Measurements from ENCODE around the gene MORC3. TPM values are rescaled to one million over a fixed set of nuclear protein-coding genes. Genes with fewer than 3 reads are reported as not detected.
"Not testable (repeated sequence)": the region's sequence is repeated elsewhere in the genome, so short reads cannot be mapped to it uniquely, and the experiment has no call there.

MORC3 gene, protein sequence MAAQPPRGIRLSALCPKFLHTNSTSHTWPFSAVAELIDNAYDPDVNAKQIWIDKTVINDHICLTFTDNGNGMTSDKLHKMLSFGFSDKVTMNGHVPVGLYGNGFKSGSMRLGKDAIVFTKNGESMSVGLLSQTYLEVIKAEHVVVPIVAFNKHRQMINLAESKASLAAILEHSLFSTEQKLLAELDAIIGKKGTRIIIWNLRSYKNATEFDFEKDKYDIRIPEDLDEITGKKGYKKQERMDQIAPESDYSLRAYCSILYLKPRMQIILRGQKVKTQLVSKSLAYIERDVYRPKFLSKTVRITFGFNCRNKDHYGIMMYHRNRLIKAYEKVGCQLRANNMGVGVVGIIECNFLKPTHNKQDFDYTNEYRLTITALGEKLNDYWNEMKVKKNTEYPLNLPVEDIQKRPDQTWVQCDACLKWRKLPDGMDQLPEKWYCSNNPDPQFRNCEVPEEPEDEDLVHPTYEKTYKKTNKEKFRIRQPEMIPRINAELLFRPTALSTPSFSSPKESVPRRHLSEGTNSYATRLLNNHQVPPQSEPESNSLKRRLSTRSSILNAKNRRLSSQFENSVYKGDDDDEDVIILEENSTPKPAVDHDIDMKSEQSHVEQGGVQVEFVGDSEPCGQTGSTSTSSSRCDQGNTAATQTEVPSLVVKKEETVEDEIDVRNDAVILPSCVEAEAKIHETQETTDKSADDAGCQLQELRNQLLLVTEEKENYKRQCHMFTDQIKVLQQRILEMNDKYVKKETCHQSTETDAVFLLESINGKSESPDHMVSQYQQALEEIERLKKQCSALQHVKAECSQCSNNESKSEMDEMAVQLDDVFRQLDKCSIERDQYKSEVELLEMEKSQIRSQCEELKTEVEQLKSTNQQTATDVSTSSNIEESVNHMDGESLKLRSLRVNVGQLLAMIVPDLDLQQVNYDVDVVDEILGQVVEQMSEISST
- total RNA-seq, result 104 and 113 TPM in 2 replicates
- total RNA-seq (2013), result 122 TPM
- 44.9 and 68.8 TPM in 2 replicates for polyA plus RNA-seq
- polyA minus RNA-seq, result 31.8 and 47.9 TPM in 2 replicates

DNA sequence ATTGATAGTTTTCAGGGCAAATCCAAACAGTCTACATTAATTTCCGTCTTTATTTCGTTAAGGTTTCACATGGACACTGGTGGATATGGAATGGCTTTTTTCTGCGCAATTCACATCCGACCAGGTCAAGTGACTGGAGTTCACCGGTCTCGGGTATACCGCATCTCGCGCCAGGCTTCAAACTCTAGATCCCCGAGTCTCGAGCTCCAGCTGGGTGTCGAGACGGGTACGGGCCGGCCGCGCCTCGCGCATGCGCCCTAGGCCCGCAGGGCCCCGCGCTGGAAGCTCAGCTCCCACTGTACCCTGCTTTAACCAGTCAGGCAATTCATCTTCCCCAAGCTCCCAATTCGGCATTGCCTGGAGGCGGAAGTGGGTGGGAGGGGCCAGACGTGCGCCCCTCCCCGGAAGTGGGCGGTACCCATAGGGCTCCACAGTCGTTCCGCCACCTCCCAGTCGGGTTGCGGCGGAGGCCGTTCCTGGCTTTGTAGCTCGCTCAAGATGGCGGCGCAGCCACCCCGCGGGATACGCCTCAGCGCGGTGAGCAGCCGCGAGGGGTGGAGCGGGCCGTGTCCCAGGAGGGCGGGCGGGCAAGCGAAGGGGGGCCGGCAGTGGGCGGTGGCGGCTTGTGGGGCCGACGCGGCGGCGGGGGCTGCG lies at the start of gene MORC3:
MORC3 (plus strand) TSS at position 431 of the 654 bp plus-strand sequence; CDS start at position 499, 68 bp downstream.
- Mint-ChIP-seq H3K9me3 (ENCODE audit: insufficient read depth) (peaks cover 2% of the 10 kb centered on the region), H3K4me1 (peaks cover 54% of the 10 kb centered on the region), H3K27ac (peak within 1 kb of the TSS; percentile 98), H3K4me3 (peak within 1 kb of the TSS; percentile 97), H3K27me3 (no peaks in the 10 kb centered on the region)
- POLR2A ChIA-PET, result interaction anchor here (0.7 to 5.0 kb wide), 17 partner anchors 8 to 259 kb away, joined by 3 to 123 read pairs (median 8); partner anchors contain the start of gene SETD4
- DNase-seq, result peak; percentile 99
- Histone ChIP-seq H3K36me3 (replicated peaks in 1 of 2; ENCODE audit: control extremely low read depth in 1 of 2, control insufficient read depth in 1 of 2, extremely low read depth in 1 of 2, insufficient read depth in 2 of 2, low read length in 1 of 2) (peaks cover 0 to 13% of the 10 kb centered on the region in 2 experiments), H3K27ac (ENCODE audit: low read length in 2 of 2) (peak within 1 kb of the TSS; percentile 86 to 92), H3K4me2 (replicated peaks; ENCODE audit: low read depth, low read length, poor library complexity, severe bottlenecking) (peak within 1 kb of the TSS; percentile 86), H3K27me3 (replicated peaks in 1 of 4; ENCODE audit: control extremely low read depth in 1 of 4, control insufficient read depth in 3 of 4, insufficient read depth in 4 of 4, low read length in 3 of 4) (no peaks in the 10 kb centered on the region), H3K4me3 (ENCODE audit: control extremely low read depth in 1 of 5, extremely low read depth in 1 of 5, insufficient read depth in 1 of 5, low read depth in 2 of 5, low read length in 4 of 5) (peak within 1 kb of the TSS; percentile 69 to 98 (median 94)), H2AFZ (ENCODE audit: insufficient read depth, low read depth, low read length, poor library complexity, severe bottlenecking) (peak within 1 kb of the TSS; percentile 73), H3K9me3 (ENCODE audit: control extremely low read depth in 1 of 3, control insufficient read depth in 2 of 3, insufficient read depth in 1 of 3, low read length in 2 of 3) (peaks cover 0 to 12% (median 0%) of the 10 kb centered on the region in 3 donors), H3K4me1 (ENCODE audit: control insufficient read depth in 2 of 2, insufficient read depth in 2 of 2, low read length in 2 of 2) (peaks cover 30 to 39% of the 10 kb centered on the region in 2 donors), H3K9ac (ENCODE audit: low read length) (peak within 1 kb of the TSS; percentile 92), H4K20me1 (ENCODE audit: control insufficient read depth, insufficient read depth, low read length, poor library complexity, severe bottlenecking) (peaks cover 5% of the 10 kb centered on the region), H3K79me2 (ENCODE audit: control insufficient read depth, insufficient read depth, low read length) (peaks cover 46% of the 10 kb centered on the region)
- TF ChIP-seq EZH2 (IDR thresholded peaks at IDR 0.05; ENCODE audit: borderline replicate concordance, insufficient read depth, low read depth, low read length, poor library complexity, severe bottlenecking), result no peak
- TF ChIP-seq, protein P1, sequence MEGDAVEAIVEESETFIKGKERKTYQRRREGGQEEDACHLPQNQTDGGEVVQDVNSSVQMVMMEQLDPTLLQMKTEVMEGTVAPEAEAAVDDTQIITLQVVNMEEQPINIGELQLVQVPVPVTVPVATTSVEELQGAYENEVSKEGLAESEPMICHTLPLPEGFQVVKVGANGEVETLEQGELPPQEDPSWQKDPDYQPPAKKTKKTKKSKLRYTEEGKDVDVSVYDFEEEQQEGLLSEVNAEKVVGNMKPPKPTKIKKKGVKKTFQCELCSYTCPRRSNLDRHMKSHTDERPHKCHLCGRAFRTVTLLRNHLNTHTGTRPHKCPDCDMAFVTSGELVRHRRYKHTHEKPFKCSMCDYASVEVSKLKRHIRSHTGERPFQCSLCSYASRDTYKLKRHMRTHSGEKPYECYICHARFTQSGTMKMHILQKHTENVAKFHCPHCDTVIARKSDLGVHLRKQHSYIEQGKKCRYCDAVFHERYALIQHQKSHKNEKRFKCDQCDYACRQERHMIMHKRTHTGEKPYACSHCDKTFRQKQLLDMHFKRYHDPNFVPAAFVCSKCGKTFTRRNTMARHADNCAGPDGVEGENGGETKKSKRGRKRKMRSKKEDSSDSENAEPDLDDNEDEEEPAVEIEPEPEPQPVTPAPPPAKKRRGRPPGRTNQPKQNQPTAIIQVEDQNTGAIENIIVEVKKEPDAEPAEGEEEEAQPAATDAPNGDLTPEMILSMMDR (IDR thresholded peaks at IDR 0.05), result no peak
- CTCF ChIA-PET, result interaction anchor here (0.8 to 6.4 kb wide), 18 partner anchors 9 to 167 kb away, joined by 3 to 76 read pairs (median 6); no protein-coding TSS in a partner anchor
- peak; percentile 87 for ATAC-seq (ENCODE audit: low read depth)
- WGBS (ENCODE audit: insufficient coverage), result under 1% methylated on average over 58 of the region's 59 CpGs
- intact Hi-C loops (cut with micrococcal nuclease), result loop anchor here (1.0 to 5.0 kb wide), 9 partner anchors 10 to 1047 kb away; partner anchors contain the start of genes DOP1B, DYRK1A and SETD4

DNA sequence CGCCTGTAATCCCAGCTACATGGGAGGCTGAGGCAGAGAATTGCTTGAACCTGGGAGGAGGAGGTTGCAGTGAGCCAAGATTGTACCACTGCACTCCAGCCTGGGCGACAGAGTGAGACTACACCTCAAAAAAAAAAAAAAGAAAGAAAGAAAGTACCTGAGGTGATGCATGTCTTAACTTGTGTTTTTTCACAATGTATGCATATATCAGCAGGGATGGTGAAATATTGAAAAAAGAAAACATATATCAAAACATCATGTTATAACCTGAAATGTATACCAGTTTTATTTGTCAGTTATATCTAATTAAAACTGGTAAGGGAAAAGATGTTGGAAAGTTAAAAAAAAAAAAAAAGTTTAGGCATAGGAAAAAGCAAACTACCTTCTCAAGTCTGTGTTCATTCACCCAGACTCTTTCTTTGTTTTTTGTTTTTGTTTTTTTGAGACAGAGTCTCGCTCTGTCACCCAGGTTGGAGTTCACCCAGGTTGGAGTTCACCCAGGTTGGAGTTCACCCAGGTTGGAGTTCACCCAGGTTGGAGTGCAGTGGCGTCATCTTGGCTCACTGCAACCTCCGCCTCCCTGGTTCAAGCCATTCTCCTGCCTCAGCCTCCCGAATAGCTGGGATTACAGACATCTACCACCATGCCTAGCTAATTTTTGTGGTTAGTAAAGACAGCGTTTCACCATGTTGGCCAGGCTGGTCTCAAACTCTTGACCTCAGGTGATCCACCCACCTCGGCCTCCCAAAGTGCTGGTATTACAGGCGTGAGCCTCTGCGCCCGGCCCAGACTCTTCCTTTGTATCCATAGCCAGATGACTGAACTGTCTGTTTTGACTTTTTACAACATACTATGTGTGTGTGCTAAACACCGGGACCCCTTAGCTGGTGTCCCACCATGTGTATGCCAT lies 49.0 kb upstream of the MORC3 start:
- H3K4me2 ChIP-seq (replicated peaks; ENCODE audit: low read depth, low read length, poor library complexity, severe bottlenecking); H3K79me2 ChIP-seq (ENCODE audit: control insufficient read depth, insufficient read depth, low read length); ATAC-seq (ENCODE audit: low read depth); intact Hi-C loops (cut with micrococcal nuclease); H3K27me3 ChIP-seq (replicated peaks in 1 of 4; ENCODE audit: control extremely low read depth in 1 of 4, control insufficient read depth in 3 of 4, insufficient read depth in 4 of 4, low read length in 3 of 4); H2AFZ ChIP-seq (ENCODE audit: insufficient read depth, low read depth, low read length, poor library complexity, severe bottlenecking); POLR2A ChIA-PET; H3K27ac ChIP-seq (ENCODE audit: low read length in 2 of 2); DNase-seq; H3K27me3 Mint-ChIP-seq; H4K20me1 ChIP-seq (ENCODE audit: control insufficient read depth, insufficient read depth, low read length, poor library complexity, severe bottlenecking); H3K4me3 ChIP-seq (ENCODE audit: control extremely low read depth in 1 of 5, extremely low read depth in 1 of 5, insufficient read depth in 1 of 5, low read depth in 2 of 5, low read length in 4 of 5); H3K4me1 ChIP-seq (ENCODE audit: control insufficient read depth in 2 of 2, insufficient read depth in 2 of 2, low read length in 2 of 2); H3K4me3 Mint-ChIP-seq; H3K9me3 Mint-ChIP-seq (ENCODE audit: insufficient read depth); H3K9ac ChIP-seq (ENCODE audit: low read length): not testable (repeated sequence)
- peaks cover 0 to 50% of the 10 kb centered on the region in 2 experiments for H3K36me3 ChIP-seq (replicated peaks in 1 of 2; ENCODE audit: control extremely low read depth in 1 of 2, control insufficient read depth in 1 of 2, extremely low read depth in 1 of 2, insufficient read depth in 2 of 2, low read length in 1 of 2)
- CTCF ChIA-PET, result interaction anchor here (0.7 kb wide), 1 partner anchor 11 kb away, joined by 4 read pairs; no protein-coding TSS in a partner anchor
- 97% methylated on average over 10 of the region's 12 CpGs for WGBS (ENCODE audit: insufficient coverage)
- H3K27ac Mint-ChIP-seq, result peak overlapping the region; percentile 17
- H3K9me3 ChIP-seq (ENCODE audit: control extremely low read depth in 1 of 3, control insufficient read depth in 2 of 3, insufficient read depth in 1 of 3, low read length in 2 of 3), result peaks cover 0 to 24% (median 6%) of the 10 kb centered on the region in 3 donors
- peaks cover 11% of the 10 kb centered on the region for H3K4me1 Mint-ChIP-seq

Measured in B cell (primary cell).